ENCODE data around the gene PRKAG2. TPM values are rescaled to one million over a fixed set of nuclear protein-coding genes. Genes with fewer than 3 reads are reported as not detected.

The PRKAG2 gene
- total RNA-seq, 1 experiment from 2014 or later: 73.9 TPM

DNA sequence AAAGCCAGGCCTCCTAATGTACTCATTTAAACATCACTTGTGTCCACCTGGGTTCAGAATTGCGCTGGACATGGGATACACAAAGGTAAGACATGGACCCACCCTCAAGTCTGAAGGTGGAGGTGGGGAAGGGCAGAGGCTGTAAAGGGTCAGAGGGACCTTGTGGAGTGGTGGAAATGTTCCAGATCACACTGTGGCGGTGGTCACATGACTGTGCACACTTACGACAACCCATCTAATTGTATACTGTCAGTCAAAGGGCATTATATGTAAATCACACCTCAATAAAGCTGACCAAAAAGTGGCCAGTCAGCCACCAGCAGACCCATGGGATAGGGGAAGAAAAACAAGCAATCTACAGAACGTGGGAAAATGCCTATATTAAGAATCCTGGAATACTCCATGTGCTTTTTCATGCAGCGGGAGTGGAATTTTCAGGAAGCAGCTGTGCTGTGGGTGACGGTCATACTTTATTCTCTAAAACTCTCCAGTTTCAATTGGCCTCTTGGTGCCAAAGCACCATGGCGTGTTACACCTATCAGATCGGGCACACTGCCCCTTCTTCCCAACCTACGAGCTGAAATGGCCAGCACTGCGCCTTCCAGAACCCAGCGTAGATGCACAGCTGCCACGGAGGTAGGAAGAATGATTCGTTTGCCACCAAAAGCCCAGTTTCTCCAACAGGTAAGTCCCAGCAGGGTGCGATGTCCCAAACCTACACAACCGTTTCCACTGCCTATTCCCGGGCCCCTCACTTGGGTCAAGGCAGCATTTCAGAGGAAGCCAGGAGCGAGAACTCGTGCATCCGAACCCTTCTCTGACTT is 69.8 kb downstream of the PRKAG2 start:
- Mint-ChIP-seq H3K27me3 (ENCODE audit: insufficient read depth, unreplicated experiment) (no peaks in the 10 kb centered on the region), H3K36me3 (ENCODE audit: insufficient read depth, unreplicated experiment) (no peaks in the 10 kb centered on the region), H3K4me3 (ENCODE audit: unreplicated experiment) (no peak overlapping the region), H3K27ac (ENCODE audit: low read depth, unreplicated experiment) (no peak overlapping the region), H3K9me3 (ENCODE audit: unreplicated experiment) (no peaks in the 10 kb centered on the region), H3K4me1 (ENCODE audit: insufficient read depth, unreplicated experiment) (peaks cover 15% of the 10 kb centered on the region)
- no peak for DNase-seq (ENCODE audit: unreplicated experiment)
- TF ChIP-seq, protein P1, sequence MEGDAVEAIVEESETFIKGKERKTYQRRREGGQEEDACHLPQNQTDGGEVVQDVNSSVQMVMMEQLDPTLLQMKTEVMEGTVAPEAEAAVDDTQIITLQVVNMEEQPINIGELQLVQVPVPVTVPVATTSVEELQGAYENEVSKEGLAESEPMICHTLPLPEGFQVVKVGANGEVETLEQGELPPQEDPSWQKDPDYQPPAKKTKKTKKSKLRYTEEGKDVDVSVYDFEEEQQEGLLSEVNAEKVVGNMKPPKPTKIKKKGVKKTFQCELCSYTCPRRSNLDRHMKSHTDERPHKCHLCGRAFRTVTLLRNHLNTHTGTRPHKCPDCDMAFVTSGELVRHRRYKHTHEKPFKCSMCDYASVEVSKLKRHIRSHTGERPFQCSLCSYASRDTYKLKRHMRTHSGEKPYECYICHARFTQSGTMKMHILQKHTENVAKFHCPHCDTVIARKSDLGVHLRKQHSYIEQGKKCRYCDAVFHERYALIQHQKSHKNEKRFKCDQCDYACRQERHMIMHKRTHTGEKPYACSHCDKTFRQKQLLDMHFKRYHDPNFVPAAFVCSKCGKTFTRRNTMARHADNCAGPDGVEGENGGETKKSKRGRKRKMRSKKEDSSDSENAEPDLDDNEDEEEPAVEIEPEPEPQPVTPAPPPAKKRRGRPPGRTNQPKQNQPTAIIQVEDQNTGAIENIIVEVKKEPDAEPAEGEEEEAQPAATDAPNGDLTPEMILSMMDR (IDR thresholded peaks at IDR 0.05; ENCODE audit: unreplicated experiment): no peak
- CTCF ChIA-PET: no interaction called here
- BruUV-seq (replicated peaks): no TSS peak
- intact Hi-C loops (cut with micrococcal nuclease): no loop called here
- POLR2A ChIA-PET: interaction anchor here (0.7 to 1.3 kb wide), 3 partner anchors 9 to 70 kb away, joined by 3 to 4 read pairs (median 3); partner anchors contain the start of gene PRKAG2

DNA sequence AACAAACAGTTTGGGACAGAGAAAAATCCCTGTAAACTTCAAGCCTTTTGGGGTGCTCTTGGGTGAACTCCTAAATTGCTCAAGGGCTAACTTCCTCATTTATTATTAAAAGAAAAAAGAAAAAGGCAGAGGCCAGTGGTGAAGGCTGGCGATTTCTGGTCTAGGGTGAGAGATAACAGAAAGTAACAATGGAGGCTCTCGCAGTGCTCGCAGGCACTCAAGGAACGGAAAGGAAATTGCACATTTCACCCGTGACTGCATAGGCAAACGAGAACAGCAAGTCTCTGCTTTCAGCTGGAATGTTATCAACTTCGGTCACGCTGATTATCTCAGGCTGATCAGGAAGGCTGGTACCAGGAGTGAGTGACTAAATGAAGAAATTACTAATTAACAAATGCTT is 70.7 kb downstream of the PRKAG2 start:
- intact Hi-C loops (cut with micrococcal nuclease): no loop called here
- no TSS peak for BruUV-seq (replicated peaks)

DNA sequence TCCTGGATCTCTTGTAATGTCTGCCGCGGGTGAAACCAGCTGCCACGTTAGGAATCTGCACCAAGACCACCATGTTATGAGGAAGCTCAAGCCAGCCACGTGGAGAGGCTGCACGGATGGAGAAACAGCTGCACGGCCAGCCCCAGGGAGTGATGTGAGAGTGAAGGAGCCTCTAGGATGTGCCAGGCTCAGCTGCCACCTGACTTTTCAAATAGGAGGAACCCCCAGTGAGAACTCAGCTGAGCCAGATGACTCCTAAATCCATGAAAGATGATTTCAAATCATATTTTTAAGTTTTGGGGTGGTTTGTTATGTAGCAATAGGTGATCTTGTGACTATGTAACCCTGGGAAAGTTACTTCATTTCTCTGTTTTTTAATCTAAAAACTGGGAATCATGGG is 71.7 kb downstream of the PRKAG2 start:
- CTCF ChIA-PET: interaction anchor here (0.5 to 1.2 kb wide), 4 partner anchors 8 to 448 kb away, joined by 3 to 4 read pairs (median 3); no protein-coding TSS in a partner anchor
- no peak for DNase-seq (ENCODE audit: unreplicated experiment)
- POLR2A ChIA-PET: no interaction called here
- Mint-ChIP-seq H3K27me3 (ENCODE audit: insufficient read depth, unreplicated experiment) (no peaks in the 10 kb centered on the region), H3K4me1 (ENCODE audit: insufficient read depth, unreplicated experiment) (peaks cover 15% of the 10 kb centered on the region), H3K27ac (ENCODE audit: low read depth, unreplicated experiment) (no peak overlapping the region), H3K36me3 (ENCODE audit: insufficient read depth, unreplicated experiment) (no peaks in the 10 kb centered on the region), H3K9me3 (ENCODE audit: unreplicated experiment) (no peaks in the 10 kb centered on the region), H3K4me3 (ENCODE audit: unreplicated experiment) (no peak overlapping the region)
- intact Hi-C loops (cut with micrococcal nuclease): no loop called here
- TF ChIP-seq, protein P1 (IDR thresholded peaks at IDR 0.05; ENCODE audit: unreplicated experiment): no peak
- no TSS peak for BruUV-seq (replicated peaks)

More for the DNA sequence above, 70.7 kb downstream of the PRKAG2 start:
- no peak for DNase-seq (ENCODE audit: unreplicated experiment)
- ChIA-PET POLR2A (interaction anchor here (1.2 to 1.3 kb wide), 2 partner anchors 9 to 71 kb away, joined by 3 to 4 read pairs; partner anchors contain the start of gene PRKAG2), CTCF (interaction anchor here (1.0 to 1.2 kb wide), 2 partner anchors 10 to 87 kb away, joined by 3 read pairs; no protein-coding TSS in a partner anchor)
- H3K4me1 Mint-ChIP-seq (ENCODE audit: insufficient read depth, unreplicated experiment): peaks cover 15% of the 10 kb centered on the region
- H3K4me3 Mint-ChIP-seq (ENCODE audit: unreplicated experiment): no peak overlapping the region
- H3K36me3 Mint-ChIP-seq (ENCODE audit: insufficient read depth, unreplicated experiment): no peaks in the 10 kb centered on the region
- TF ChIP-seq, protein P1 (IDR thresholded peaks at IDR 0.05; ENCODE audit: unreplicated experiment): no peak
- H3K27me3 Mint-ChIP-seq (ENCODE audit: insufficient read depth, unreplicated experiment): no peaks in the 10 kb centered on the region
- H3K27ac Mint-ChIP-seq (ENCODE audit: low read depth, unreplicated experiment): no peak overlapping the region
- no peaks in the 10 kb centered on the region for H3K9me3 Mint-ChIP-seq (ENCODE audit: unreplicated experiment)

DNA sequence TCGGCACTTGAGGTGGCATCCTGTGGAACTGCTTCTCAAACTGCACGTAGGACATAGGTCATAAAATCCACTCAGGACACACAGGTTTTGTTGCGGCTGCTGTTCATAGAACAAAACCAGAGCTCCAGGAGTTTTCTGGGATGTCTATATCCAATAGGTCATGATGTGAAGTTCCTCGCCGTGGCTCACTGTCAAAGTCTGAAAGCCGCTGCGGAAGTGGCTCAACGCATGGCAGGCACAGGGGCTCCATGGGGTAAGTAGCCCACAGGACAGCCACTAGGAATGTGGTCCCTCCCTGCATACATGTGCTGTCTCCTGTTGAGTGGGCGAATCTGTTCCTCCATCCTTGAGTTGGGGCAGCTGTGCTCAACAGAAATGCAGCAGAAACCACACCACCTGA is 72.2 kb downstream of the PRKAG2 start:
- peaks cover 15% of the 10 kb centered on the region for H3K4me1 Mint-ChIP-seq (ENCODE audit: insufficient read depth, unreplicated experiment)
- H3K9me3 Mint-ChIP-seq (ENCODE audit: unreplicated experiment): no peaks in the 10 kb centered on the region
- POLR2A ChIA-PET: no interaction called here
- no TSS peak for BruUV-seq (replicated peaks)
- DNase-seq (ENCODE audit: unreplicated experiment): no peak
- H3K36me3 Mint-ChIP-seq (ENCODE audit: insufficient read depth, unreplicated experiment): no peaks in the 10 kb centered on the region
- intact Hi-C loops (cut with micrococcal nuclease): no loop called here
- no peak overlapping the region for H3K27ac Mint-ChIP-seq (ENCODE audit: low read depth, unreplicated experiment)
- no peaks in the 10 kb centered on the region for H3K27me3 Mint-ChIP-seq (ENCODE audit: insufficient read depth, unreplicated experiment)
- CTCF ChIA-PET: interaction anchor here (1.2 kb wide), 1 partner anchor 21 kb away, joined by 4 read pairs; no protein-coding TSS in a partner anchor
- TF ChIP-seq, protein P1 (IDR thresholded peaks at IDR 0.05; ENCODE audit: unreplicated experiment): no peak
- no peak overlapping the region for H3K4me3 Mint-ChIP-seq (ENCODE audit: unreplicated experiment)
